ENCODE results near the gene NAV3. TPM values are rescaled to one million over a fixed set of nuclear protein-coding genes. Genes with fewer than 3 reads are reported as not detected.

NAV3 gene
- polyA plus RNA-seq, 3 donors: 0.11 TPM; not detected in 2

- no peak overlapping the region for H2AFZ ChIP-seq (ENCODE audit: insufficient read depth, low read depth, low read length, poor library complexity, severe bottlenecking)
- H3K27ac Mint-ChIP-seq: no peak overlapping the region
- TF ChIP-seq, protein P1, sequence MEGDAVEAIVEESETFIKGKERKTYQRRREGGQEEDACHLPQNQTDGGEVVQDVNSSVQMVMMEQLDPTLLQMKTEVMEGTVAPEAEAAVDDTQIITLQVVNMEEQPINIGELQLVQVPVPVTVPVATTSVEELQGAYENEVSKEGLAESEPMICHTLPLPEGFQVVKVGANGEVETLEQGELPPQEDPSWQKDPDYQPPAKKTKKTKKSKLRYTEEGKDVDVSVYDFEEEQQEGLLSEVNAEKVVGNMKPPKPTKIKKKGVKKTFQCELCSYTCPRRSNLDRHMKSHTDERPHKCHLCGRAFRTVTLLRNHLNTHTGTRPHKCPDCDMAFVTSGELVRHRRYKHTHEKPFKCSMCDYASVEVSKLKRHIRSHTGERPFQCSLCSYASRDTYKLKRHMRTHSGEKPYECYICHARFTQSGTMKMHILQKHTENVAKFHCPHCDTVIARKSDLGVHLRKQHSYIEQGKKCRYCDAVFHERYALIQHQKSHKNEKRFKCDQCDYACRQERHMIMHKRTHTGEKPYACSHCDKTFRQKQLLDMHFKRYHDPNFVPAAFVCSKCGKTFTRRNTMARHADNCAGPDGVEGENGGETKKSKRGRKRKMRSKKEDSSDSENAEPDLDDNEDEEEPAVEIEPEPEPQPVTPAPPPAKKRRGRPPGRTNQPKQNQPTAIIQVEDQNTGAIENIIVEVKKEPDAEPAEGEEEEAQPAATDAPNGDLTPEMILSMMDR (IDR thresholded peaks at IDR 0.05): no peak
- intact Hi-C loops (cut with micrococcal nuclease): no loop called here
- 88% methylated on average over 1 of the region's 4 CpGs for WGBS (ENCODE audit: insufficient coverage)
- DNase-seq: no peak
- H4K20me1 ChIP-seq (ENCODE audit: insufficient read depth, low read length): no peaks in the 10 kb centered on the region
- H3K9me3 ChIP-seq (replicated peaks in 1 of 2; ENCODE audit: control insufficient read depth in 1 of 2, insufficient read depth in 1 of 2, low read length in 2 of 2): no peaks in the 10 kb centered on the region
- H3K4me1 ChIP-seq (ENCODE audit: control insufficient read depth in 1 of 2, insufficient read depth in 2 of 2, low read length in 2 of 2): no peaks in the 10 kb centered on the region
- no peak overlapping the region for H3K4me3 Mint-ChIP-seq
- H3K27me3 Mint-ChIP-seq (ENCODE audit: low read depth in 3 of 3): peaks cover 0 to 2% (median 1%) of the 10 kb centered on the region in 3 donors
- H3K9me3 Mint-ChIP-seq: peaks cover 0 to 2% (median 0%) of the 10 kb centered on the region in 7 donors
- H3K79me2 ChIP-seq (ENCODE audit: insufficient read depth, low read length): no peaks in the 10 kb centered on the region
- H3K4me1 Mint-ChIP-seq: no peaks in the 10 kb centered on the region
- no peaks in the 10 kb centered on the region for H3K36me3 Mint-ChIP-seq
- no peaks in the 10 kb centered on the region for H3K36me3 ChIP-seq (replicated peaks in 1 of 2; ENCODE audit: control insufficient read depth in 1 of 2, insufficient read depth in 2 of 2, low read length in 2 of 2)
- no peak overlapping the region for H3K4me3 ChIP-seq (replicated peaks in 1 of 3; ENCODE audit: low read depth in 2 of 3, low read length in 3 of 3)
- no peak overlapping the region for H3K27ac ChIP-seq (ENCODE audit: low read depth in 1 of 2, low read length in 2 of 2)
- H3K27me3 ChIP-seq (ENCODE audit: control insufficient read depth in 2 of 2, insufficient read depth in 2 of 2, low read length in 2 of 2): no peaks in the 10 kb centered on the region
- H3K4me2 ChIP-seq (replicated peaks; ENCODE audit: extremely low read depth, low read length, poor library complexity, severe bottlenecking): no peak overlapping the region
- H3K9ac ChIP-seq (ENCODE audit: insufficient read depth, low read length, poor library complexity, severe bottlenecking): no peak overlapping the region
Observed at GRCh38 chr12:78176643-78177042, 345.9 kb downstream of the NAV3 start.

DNA sequence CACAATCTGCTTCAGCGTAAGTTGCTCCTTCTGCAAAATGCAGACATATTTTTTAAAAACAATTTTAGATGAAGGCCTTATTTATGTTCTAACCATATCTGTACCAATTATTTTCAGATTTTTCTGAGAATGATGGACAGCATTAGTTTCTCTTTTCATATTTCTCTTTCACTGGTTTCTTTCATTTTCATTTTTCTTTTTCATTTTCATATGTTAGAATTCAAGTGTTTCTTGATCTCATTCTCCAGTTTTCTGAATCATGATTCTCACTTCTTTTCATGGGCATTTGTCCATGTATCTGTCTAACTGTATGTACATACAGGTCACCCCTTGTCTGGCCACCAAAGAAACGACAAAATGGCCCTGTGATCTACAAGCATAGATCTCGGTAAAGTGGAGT is 346.6 kb downstream of the NAV3 start:
- H3K9me3 Mint-ChIP-seq: peaks cover 0 to 2% (median 0%) of the 10 kb centered on the region in 7 donors
- TF ChIP-seq, protein P1 (IDR thresholded peaks at IDR 0.05): no peak
- no peak overlapping the region for H3K27ac Mint-ChIP-seq
- H3K27me3 ChIP-seq (ENCODE audit: control insufficient read depth in 2 of 2, insufficient read depth in 2 of 2, low read length in 2 of 2): no peaks in the 10 kb centered on the region
- H3K4me3 ChIP-seq (replicated peaks in 1 of 3; ENCODE audit: low read depth in 2 of 3, low read length in 3 of 3): no peak overlapping the region
- no peaks in the 10 kb centered on the region for H3K9me3 ChIP-seq (replicated peaks in 1 of 2; ENCODE audit: control insufficient read depth in 1 of 2, insufficient read depth in 1 of 2, low read length in 2 of 2)
- DNase-seq: no peak
- no peak overlapping the region for H3K4me3 Mint-ChIP-seq
- no peaks in the 10 kb centered on the region for H3K79me2 ChIP-seq (ENCODE audit: insufficient read depth, low read length)
- H3K36me3 Mint-ChIP-seq: no peaks in the 10 kb centered on the region
- H3K4me1 Mint-ChIP-seq: no peaks in the 10 kb centered on the region
- no peaks in the 10 kb centered on the region for H3K36me3 ChIP-seq (replicated peaks in 1 of 2; ENCODE audit: control insufficient read depth in 1 of 2, insufficient read depth in 2 of 2, low read length in 2 of 2)
- peaks cover 0 to 2% (median 1%) of the 10 kb centered on the region in 3 donors for H3K27me3 Mint-ChIP-seq (ENCODE audit: low read depth in 3 of 3)
- no peak overlapping the region for H3K9ac ChIP-seq (ENCODE audit: insufficient read depth, low read length, poor library complexity, severe bottlenecking)
- H4K20me1 ChIP-seq (ENCODE audit: insufficient read depth, low read length): no peaks in the 10 kb centered on the region
- no peak overlapping the region for H3K4me2 ChIP-seq (replicated peaks; ENCODE audit: extremely low read depth, low read length, poor library complexity, severe bottlenecking)
- no peak overlapping the region for H2AFZ ChIP-seq (ENCODE audit: insufficient read depth, low read depth, low read length, poor library complexity, severe bottlenecking)
- WGBS (ENCODE audit: insufficient coverage): no CpG with 5 or more reads among the region's 3 CpGs
- H3K4me1 ChIP-seq (ENCODE audit: control insufficient read depth in 1 of 2, insufficient read depth in 2 of 2, low read length in 2 of 2): no peaks in the 10 kb centered on the region
- H3K27ac ChIP-seq (ENCODE audit: low read depth in 1 of 2, low read length in 2 of 2): no peak overlapping the region
- intact Hi-C loops (cut with micrococcal nuclease): no loop called here

All from CD14-positive monocyte (primary cell).